SK-N-SH treated with all-trans-retinoic acid at 6 μM for 48 hours (cell line): Measurements from ENCODE around the gene PTPRJ.

ENCODE experiments used
- ATAC-seq: fragments of 200-7000 bp; cut with Tn5 transposase; 3 replicates; pipeline ENCODE4 v1.9.1; 2020; ENCODE audit warnings: mild to moderate bottlenecking, moderate library complexity
- BACH2 ChIP-seq: fragments of 250-450 bp; sonication (Bioruptor Pico); IDR thresholded peaks from 2 replicates; pipeline ENCODE4 v1.9.0; 2021; ENCODE audit warnings: mild to moderate bottlenecking, borderline replicate concordance
- CREB5 ChIP-seq: fragments of 250-450 bp; sonication (Bioruptor Pico); IDR thresholded peaks from 2 replicates; pipeline ENCODE4 v1.5.1; 2020; ENCODE audit warnings: low read depth, mild to moderate bottlenecking, moderate library complexity
- CSDC2 ChIP-seq: fragments of 250-450 bp; sonication (Bioruptor Pico); IDR thresholded peaks from 2 replicates; pipeline ENCODE4 v1.5.0; 2020; ENCODE audit warnings: mild to moderate bottlenecking, moderate library complexity
- CSRNP3 ChIP-seq: fragments of 250-450 bp; sonication (Bioruptor Pico); IDR thresholded peaks from 2 replicates; pipeline ENCODE4 v1.5.1; 2021; ENCODE audit warnings: mild to moderate bottlenecking, moderate library complexity
- ESRRG ChIP-seq: fragments of 250-450 bp; sonication (Bioruptor Pico); IDR thresholded peaks from 2 replicates; pipeline ENCODE4 v1.6.1; 2021; ENCODE audit warnings: mild to moderate bottlenecking
- GLIS3 ChIP-seq: fragments of 250-450 bp; sonication (Bioruptor Pico); IDR thresholded peaks from 2 replicates; pipeline ENCODE4 v1.5.0; 2020; ENCODE audit warnings: mild to moderate bottlenecking, moderate library complexity
- ISL1 ChIP-seq: fragments of 250-450 bp; sonication (Bioruptor Pico); IDR thresholded peaks from 2 replicates; pipeline ENCODE4 v2.1.2; 2022; ENCODE audit warnings: mild to moderate bottlenecking, moderate library complexity
- OSR1 ChIP-seq: fragments of 250-450 bp; sonication (Bioruptor Pico); IDR thresholded peaks from 2 replicates; pipeline ENCODE4 v1.8.0; 2022; ENCODE audit warnings: moderate library complexity, mild to moderate bottlenecking, inconsistent platforms
- PATZ1 ChIP-seq: fragments of 250-450 bp; sonication (Bioruptor Pico); IDR thresholded peaks from 2 replicates; pipeline ENCODE4 v1.8.0; 2020; ENCODE audit warnings: mild to moderate bottlenecking, moderate library complexity, borderline replicate concordance
- POU6F1 ChIP-seq: fragments of 250-450 bp; sonication (Bioruptor Pico); IDR thresholded peaks from 2 replicates; pipeline ENCODE4 v1.8.0; 2021; ENCODE audit warnings: low read depth, mild to moderate bottlenecking, moderate library complexity, borderline replicate concordance
- PPARA ChIP-seq: fragments of 250-450 bp; sonication (Bioruptor Pico); IDR thresholded peaks from 2 replicates; pipeline ENCODE4 v1.5.0; 2020; ENCODE audit warnings: mild to moderate bottlenecking, borderline replicate concordance
- RARB ChIP-seq: fragments of 250-450 bp; sonication (Bioruptor Pico); IDR thresholded peaks from 2 replicates; pipeline ENCODE4 v1.8.0; 2021; ENCODE audit warnings: mild to moderate bottlenecking, moderate library complexity
- SNAI2 ChIP-seq: fragments of 250-450 bp; sonication (Bioruptor Pico); IDR thresholded peaks from 2 replicates; pipeline ENCODE4 v1.5.0; 2020; ENCODE audit warnings: mild to moderate bottlenecking, moderate library complexity
- TCF4 ChIP-seq: fragments of 250-450 bp; sonication (Bioruptor Pico); IDR thresholded peaks from 2 replicates; pipeline ENCODE4 v1.8.0; 2021; ENCODE audit warnings: mild to moderate bottlenecking, moderate library complexity, borderline replicate concordance
- TOX ChIP-seq: fragments of 250-450 bp; sonication (Bioruptor Pico); IDR thresholded peaks from 2 replicates; pipeline ENCODE4 v1.8.0; 2021; ENCODE audit warnings: mild to moderate bottlenecking, moderate library complexity, borderline replicate concordance
- TSHZ2 ChIP-seq: fragments of 250-450 bp; sonication (Bioruptor Pico); IDR thresholded peaks from 2 replicates; pipeline ENCODE4 v1.5.0; 2020; ENCODE audit warnings: mild to moderate bottlenecking, moderate library complexity
- ZC3H10 ChIP-seq: fragments of 250-450 bp; sonication (Bioruptor Pico); IDR thresholded peaks from 2 replicates; pipeline ENCODE4 v1.5.1; 2021; ENCODE audit warnings: mild to moderate bottlenecking, moderate library complexity
- ZFP3 ChIP-seq: fragments of 250-450 bp; sonication (Bioruptor Pico); IDR thresholded peaks from 2 replicates; pipeline ENCODE4 v1.5.0; 2020; ENCODE audit warnings: mild to moderate bottlenecking, moderate library complexity
- ZFP30 ChIP-seq: fragments of 450-650 bp; formaldehyde crosslinking; IDR thresholded peaks from 2 replicates; pipeline ENCODE4 v1.5.0; 2022; ENCODE audit warnings: mild to moderate bottlenecking, moderate library complexity
- ZNF565 ChIP-seq: fragments of 450-650 bp; formaldehyde crosslinking; conservative IDR thresholded peaks from 2 replicates; pipeline ENCODE4 v1.5.0; 2020; ENCODE audit warnings: low read depth, mild to moderate bottlenecking, moderate library complexity
- ZNF70 ChIP-seq: fragments of 450-650 bp; formaldehyde crosslinking; IDR thresholded peaks from 2 replicates; pipeline ENCODE4 v1.5.0; 2020; ENCODE audit warnings: mild to moderate bottlenecking, moderate library complexity
- ZNF8 ChIP-seq: fragments of 450-650 bp; formaldehyde crosslinking; IDR thresholded peaks from 2 replicates; pipeline ENCODE4 v1.5.0; 2020; ENCODE audit warnings: mild to moderate bottlenecking, moderate library complexity

The PTPRJ gene

GRCh38 chr11:48045536-48045935 is 65.2 kb downstream of the PTPRJ start (continued):
- TF ChIP-seq TSHZ2 (no peak), ZFP30 (CRISPR knock-in tag) (no peak)

- TF ChIP-seq RARB (CRISPR knock-in tag): no peak
- TF ChIP-seq OSR1 (CRISPR knock-in tag): no peak
- no peak for TF ChIP-seq ISL1 (CRISPR knock-in tag)
- no peak for TF ChIP-seq CSDC2 (CRISPR knock-in tag)
- TF ChIP-seq POU6F1 (CRISPR knock-in tag): no peak
- no peak for TF ChIP-seq ZFP3 (CRISPR knock-in tag)
- TF ChIP-seq ESRRG (CRISPR knock-in tag): no peak
- no peak for TF ChIP-seq BACH2
- TF ChIP-seq CREB5 (CRISPR knock-in tag): no peak
- no peak for TF ChIP-seq ZNF8 (CRISPR knock-in tag)
- TF ChIP-seq PATZ1: no peak
- no peak for TF ChIP-seq TSHZ2
- TF ChIP-seq TOX (CRISPR knock-in tag): no peak
- TF ChIP-seq ZC3H10 (CRISPR knock-in tag): no peak
- TF ChIP-seq ZNF565 (CRISPR knock-in tag): no peak
- TF ChIP-seq ZNF70 (CRISPR knock-in tag): no peak
- ATAC-seq: no peak
Measured at GRCh38 chr11:48047616-48048015, 67.3 kb downstream of the PTPRJ start.

GRCh38 chr11:48049036-48049435 is 68.7 kb downstream of the PTPRJ start:
- ATAC-seq: peak; percentile 29; the same call in 1 of the 3 replicates

GRCh38 chr11:48050304-48050703 is 69.9 kb downstream of the PTPRJ start:
- no peak for ATAC-seq
- TF ChIP-seq POU6F1 (CRISPR knock-in tag): no peak
- no peak for TF ChIP-seq ZFP30 (CRISPR knock-in tag)
- TF ChIP-seq ISL1 (CRISPR knock-in tag): no peak
- TF ChIP-seq ZFP3 (CRISPR knock-in tag): no peak
- TF ChIP-seq GLIS3 (CRISPR knock-in tag): no peak
- TF ChIP-seq CSRNP3 (CRISPR knock-in tag): no peak
- no peak for TF ChIP-seq OSR1 (CRISPR knock-in tag)
- TF ChIP-seq TCF4 (CRISPR knock-in tag): no peak
- TF ChIP-seq BACH2: no peak
- TF ChIP-seq ZNF565 (CRISPR knock-in tag): no peak
- no peak for TF ChIP-seq ZC3H10 (CRISPR knock-in tag)
- TF ChIP-seq CSDC2 (CRISPR knock-in tag): no peak
- no peak for TF ChIP-seq RARB (CRISPR knock-in tag)
- TF ChIP-seq SNAI2 (CRISPR knock-in tag): no peak
- TF ChIP-seq PPARA (CRISPR knock-in tag): no peak
- TF ChIP-seq ZNF70 (CRISPR knock-in tag): no peak
- TF ChIP-seq TOX (CRISPR knock-in tag): no peak

More at GRCh38 chr11:48049036-48049435, 68.7 kb downstream of the PTPRJ start:
- TF ChIP-seq CSDC2 (CRISPR knock-in tag): no peak
- TF ChIP-seq ESRRG (CRISPR knock-in tag): no peak
- no peak for TF ChIP-seq PPARA (CRISPR knock-in tag)
- no peak for TF ChIP-seq TOX (CRISPR knock-in tag)
